ENCODE data around the gene SLCO4A1.
A peak's percentile ranks its signal among the peaks of the same experiment; 100 is the strongest.

Gene SLCO4A1

GRCh38 chr20:62653373-62653772, 11.1 kb downstream of the SLCO4A1 start:
- H3K27me3 ChIP-seq (replicated peaks; ENCODE audit: control insufficient read depth, insufficient read depth, low read length, poor library complexity, severe bottlenecking), result no peaks in the 10 kb centered on the region
- no peak overlapping the region for H3K4me3 ChIP-seq (ENCODE audit: insufficient read depth, low read depth, low read length, poor library complexity, severe bottlenecking)
- H3K4me1 ChIP-seq (ENCODE audit: control insufficient read depth, insufficient read depth, low read length, poor library complexity, severe bottlenecking), result peaks cover 23% of the 10 kb centered on the region
- H3K36me3 ChIP-seq (ENCODE audit: control insufficient read depth, insufficient read depth, low read length), result no peaks in the 10 kb centered on the region
- H3K9me3 ChIP-seq (ENCODE audit: control insufficient read depth, low read length), result no peaks in the 10 kb centered on the region
- peak overlapping the region; percentile 88 for H3K27ac ChIP-seq (ENCODE audit: insufficient read depth, low read length, poor library complexity, severe bottlenecking)
- DNase-seq, result no peak

GRCh38 chr20:62653951-62654685, 11.8 kb downstream of the SLCO4A1 start:
- H3K27ac ChIP-seq (ENCODE audit: insufficient read depth, low read length, poor library complexity, severe bottlenecking), result no peak overlapping the region
- no peaks in the 10 kb centered on the region for H3K9me3 ChIP-seq (ENCODE audit: control insufficient read depth, low read length)
- H3K4me3 ChIP-seq (ENCODE audit: insufficient read depth, low read depth, low read length, poor library complexity, severe bottlenecking), result no peak overlapping the region
- no peak for DNase-seq
- H3K4me1 ChIP-seq (ENCODE audit: control insufficient read depth, insufficient read depth, low read length, poor library complexity, severe bottlenecking), result peaks cover 23% of the 10 kb centered on the region
- H3K36me3 ChIP-seq (ENCODE audit: control insufficient read depth, insufficient read depth, low read length), result no peaks in the 10 kb centered on the region
- no peaks in the 10 kb centered on the region for H3K27me3 ChIP-seq (replicated peaks; ENCODE audit: control insufficient read depth, insufficient read depth, low read length, poor library complexity, severe bottlenecking)

DNA sequence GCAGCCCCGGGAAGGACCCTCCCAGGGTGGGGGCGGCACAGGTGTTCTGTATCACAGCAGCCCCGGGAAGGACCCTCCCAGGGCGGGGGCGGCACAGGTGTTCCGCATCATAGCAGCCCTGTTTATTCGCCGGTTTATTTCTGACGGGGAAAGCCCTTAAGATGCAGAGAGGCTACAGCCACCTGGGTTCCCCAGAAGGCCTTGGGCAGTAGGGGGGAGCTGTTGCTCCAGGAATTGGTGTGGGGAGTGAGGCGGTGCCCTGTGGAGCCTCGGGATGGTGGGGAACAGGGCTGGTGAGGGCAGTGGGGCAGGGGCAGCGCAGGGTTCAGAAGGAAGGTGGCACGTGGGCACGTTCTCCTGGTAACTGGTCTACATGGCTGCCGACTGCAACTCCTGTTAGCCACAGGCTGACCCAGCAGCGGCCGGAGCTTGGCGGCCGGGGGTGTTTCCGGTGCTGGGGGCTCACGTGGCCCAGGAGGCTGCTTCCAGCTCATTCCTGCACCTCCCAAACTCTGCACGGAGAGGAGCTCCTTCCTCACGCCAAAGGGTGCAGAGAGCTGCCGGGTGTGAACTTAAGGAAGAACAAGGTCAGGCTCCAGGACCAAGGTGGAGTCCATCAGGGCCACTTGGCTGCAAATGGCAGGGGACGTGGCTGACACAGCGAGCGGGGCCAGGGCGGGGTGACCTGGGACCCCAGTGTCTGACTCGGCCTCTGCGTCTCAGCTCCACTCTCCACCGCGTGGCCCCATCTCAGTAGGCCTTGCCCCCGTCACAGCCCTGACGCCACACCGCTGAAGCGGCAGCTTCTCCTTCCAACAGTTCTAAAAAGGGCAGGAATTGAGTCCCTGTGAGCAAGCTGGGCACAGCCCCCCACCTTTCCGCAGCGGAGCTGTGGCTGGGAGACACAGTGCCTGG, 13.2 kb downstream of the SLCO4A1 start:
- Histone ChIP-seq H3K27me3 (replicated peaks; ENCODE audit: control insufficient read depth, insufficient read depth, low read length, poor library complexity, severe bottlenecking) (no peaks in the 10 kb centered on the region), H3K27ac (ENCODE audit: insufficient read depth, low read length, poor library complexity, severe bottlenecking) (no peak overlapping the region), H3K4me1 (ENCODE audit: control insufficient read depth, insufficient read depth, low read length, poor library complexity, severe bottlenecking) (peaks cover 23% of the 10 kb centered on the region), H3K9me3 (ENCODE audit: control insufficient read depth, low read length) (no peaks in the 10 kb centered on the region), H3K4me3 (ENCODE audit: insufficient read depth, low read depth, low read length, poor library complexity, severe bottlenecking) (no peak overlapping the region), H3K36me3 (ENCODE audit: control insufficient read depth, insufficient read depth, low read length) (no peaks in the 10 kb centered on the region)
- no peak for DNase-seq

DNA sequence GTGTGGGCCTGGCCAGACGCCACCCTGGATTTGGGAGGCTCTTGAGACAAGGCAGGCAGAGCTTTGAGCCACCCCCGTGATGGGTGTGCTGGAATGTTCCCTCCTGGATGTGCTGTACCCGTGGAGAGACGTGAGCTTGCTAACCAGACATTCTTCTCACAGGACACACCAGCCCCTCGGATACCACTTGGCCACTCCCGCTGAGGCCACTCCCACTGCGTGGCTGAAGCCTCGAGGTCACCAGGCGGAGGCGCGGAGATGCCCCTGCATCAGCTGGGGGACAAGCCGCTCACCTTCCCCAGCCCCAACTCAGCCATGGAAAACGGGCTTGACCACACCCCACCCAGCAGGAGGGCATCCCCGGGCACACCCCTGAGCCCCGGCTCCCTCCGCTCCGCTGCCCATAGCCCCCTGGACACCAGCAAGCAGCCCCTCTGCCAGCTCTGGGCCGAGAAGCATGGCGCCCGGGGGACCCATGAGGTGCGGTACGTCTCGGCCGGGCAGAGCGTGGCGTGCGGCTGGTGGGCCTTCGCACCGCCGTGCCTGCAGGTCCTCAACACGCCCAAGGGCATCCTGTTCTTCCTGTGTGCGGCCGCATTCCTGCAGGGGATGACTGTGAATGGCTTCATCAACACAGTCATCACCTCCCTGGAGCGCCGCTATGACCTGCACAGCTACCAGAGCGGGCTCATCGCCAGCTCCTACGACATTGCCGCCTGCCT, 14.1 kb downstream of the SLCO4A1 start:
- Histone ChIP-seq H3K27ac (ENCODE audit: insufficient read depth, low read length, poor library complexity, severe bottlenecking) (no peak overlapping the region), H3K9me3 (ENCODE audit: control insufficient read depth, low read length) (no peaks in the 10 kb centered on the region), H3K4me3 (ENCODE audit: insufficient read depth, low read depth, low read length, poor library complexity, severe bottlenecking) (no peak overlapping the region), H3K4me1 (ENCODE audit: control insufficient read depth, insufficient read depth, low read length, poor library complexity, severe bottlenecking) (peaks cover 16% of the 10 kb centered on the region), H3K27me3 (replicated peaks; ENCODE audit: control insufficient read depth, insufficient read depth, low read length, poor library complexity, severe bottlenecking) (no peaks in the 10 kb centered on the region), H3K36me3 (ENCODE audit: control insufficient read depth, insufficient read depth, low read length) (no peaks in the 10 kb centered on the region)
- DNase-seq, result no peak

DNA sequence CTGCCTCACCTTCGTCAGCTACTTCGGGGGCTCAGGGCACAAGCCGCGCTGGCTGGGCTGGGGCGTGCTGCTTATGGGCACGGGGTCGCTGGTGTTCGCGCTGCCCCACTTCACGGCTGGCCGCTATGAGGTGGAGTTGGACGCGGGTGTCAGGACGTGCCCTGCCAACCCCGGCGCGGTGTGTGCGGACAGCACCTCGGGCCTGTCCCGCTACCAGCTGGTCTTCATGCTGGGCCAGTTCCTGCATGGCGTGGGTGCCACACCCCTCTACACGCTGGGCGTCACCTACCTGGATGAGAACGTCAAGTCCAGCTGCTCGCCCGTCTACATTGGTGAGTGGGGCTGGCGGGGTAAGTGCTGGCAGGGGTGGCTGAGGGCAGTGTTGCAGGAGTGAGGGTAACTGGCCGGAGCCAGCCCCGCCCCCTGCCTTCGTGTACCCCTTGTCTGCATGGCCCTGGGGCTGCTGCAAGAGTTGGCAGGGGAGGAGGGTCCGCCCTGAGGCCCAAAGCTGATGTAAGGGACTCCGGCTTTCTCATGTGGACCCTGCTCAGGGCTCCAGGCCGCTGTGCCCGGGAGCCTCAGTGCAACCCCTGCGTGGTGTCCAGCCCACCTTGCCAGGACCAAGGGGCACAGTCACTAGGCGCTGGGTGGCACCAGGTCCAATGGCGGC, 14.8 kb downstream of the SLCO4A1 start:
- no peak for DNase-seq
- Histone ChIP-seq H3K27ac (ENCODE audit: insufficient read depth, low read length, poor library complexity, severe bottlenecking) (no peak overlapping the region), H3K4me1 (ENCODE audit: control insufficient read depth, insufficient read depth, low read length, poor library complexity, severe bottlenecking) (peaks cover 11% of the 10 kb centered on the region), H3K9me3 (ENCODE audit: control insufficient read depth, low read length) (no peaks in the 10 kb centered on the region), H3K27me3 (replicated peaks; ENCODE audit: control insufficient read depth, insufficient read depth, low read length, poor library complexity, severe bottlenecking) (no peaks in the 10 kb centered on the region), H3K36me3 (ENCODE audit: control insufficient read depth, insufficient read depth, low read length) (no peaks in the 10 kb centered on the region), H3K4me3 (ENCODE audit: insufficient read depth, low read depth, low read length, poor library complexity, severe bottlenecking) (no peak overlapping the region)

GRCh38 chr20:62657589-62657942, 15.3 kb downstream of the SLCO4A1 start:
- DNase-seq, result no peak
- Histone ChIP-seq H3K4me3 (ENCODE audit: insufficient read depth, low read depth, low read length, poor library complexity, severe bottlenecking) (no peak overlapping the region), H3K36me3 (ENCODE audit: control insufficient read depth, insufficient read depth, low read length) (no peaks in the 10 kb centered on the region), H3K9me3 (ENCODE audit: control insufficient read depth, low read length) (no peaks in the 10 kb centered on the region), H3K27me3 (replicated peaks; ENCODE audit: control insufficient read depth, insufficient read depth, low read length, poor library complexity, severe bottlenecking) (no peaks in the 10 kb centered on the region), H3K27ac (ENCODE audit: insufficient read depth, low read length, poor library complexity, severe bottlenecking) (no peak overlapping the region), H3K4me1 (ENCODE audit: control insufficient read depth, insufficient read depth, low read length, poor library complexity, severe bottlenecking) (peaks cover 6% of the 10 kb centered on the region)

DNA sequence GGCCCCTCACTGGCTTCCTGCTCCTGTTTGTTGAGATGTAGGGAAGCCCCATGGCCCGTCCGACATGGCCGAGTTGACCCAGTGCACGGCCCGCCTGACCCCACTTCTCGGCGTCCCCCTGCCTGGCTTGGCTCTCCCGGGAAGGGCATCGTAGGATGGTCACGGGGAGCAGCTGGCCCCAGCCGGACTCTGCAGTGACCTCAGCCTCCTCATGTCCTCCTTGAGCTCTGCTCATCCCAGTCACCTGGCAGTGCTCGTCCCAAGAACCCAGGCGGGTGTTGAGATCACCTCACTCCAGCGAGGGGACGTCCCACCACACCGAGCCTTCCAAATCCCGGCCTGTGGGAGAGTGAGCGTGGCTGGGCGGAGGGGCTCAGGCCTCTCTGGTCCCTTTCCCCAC, 15.7 kb downstream of the SLCO4A1 start:
- Histone ChIP-seq H3K4me3 (ENCODE audit: insufficient read depth, low read depth, low read length, poor library complexity, severe bottlenecking) (no peak overlapping the region), H3K4me1 (ENCODE audit: control insufficient read depth, insufficient read depth, low read length, poor library complexity, severe bottlenecking) (peaks cover 2% of the 10 kb centered on the region), H3K27me3 (replicated peaks; ENCODE audit: control insufficient read depth, insufficient read depth, low read length, poor library complexity, severe bottlenecking) (no peaks in the 10 kb centered on the region), H3K36me3 (ENCODE audit: control insufficient read depth, insufficient read depth, low read length) (no peaks in the 10 kb centered on the region), H3K27ac (ENCODE audit: insufficient read depth, low read length, poor library complexity, severe bottlenecking) (no peak overlapping the region), H3K9me3 (ENCODE audit: control insufficient read depth, low read length) (no peaks in the 10 kb centered on the region)
- DNase-seq, result no peak

DNA sequence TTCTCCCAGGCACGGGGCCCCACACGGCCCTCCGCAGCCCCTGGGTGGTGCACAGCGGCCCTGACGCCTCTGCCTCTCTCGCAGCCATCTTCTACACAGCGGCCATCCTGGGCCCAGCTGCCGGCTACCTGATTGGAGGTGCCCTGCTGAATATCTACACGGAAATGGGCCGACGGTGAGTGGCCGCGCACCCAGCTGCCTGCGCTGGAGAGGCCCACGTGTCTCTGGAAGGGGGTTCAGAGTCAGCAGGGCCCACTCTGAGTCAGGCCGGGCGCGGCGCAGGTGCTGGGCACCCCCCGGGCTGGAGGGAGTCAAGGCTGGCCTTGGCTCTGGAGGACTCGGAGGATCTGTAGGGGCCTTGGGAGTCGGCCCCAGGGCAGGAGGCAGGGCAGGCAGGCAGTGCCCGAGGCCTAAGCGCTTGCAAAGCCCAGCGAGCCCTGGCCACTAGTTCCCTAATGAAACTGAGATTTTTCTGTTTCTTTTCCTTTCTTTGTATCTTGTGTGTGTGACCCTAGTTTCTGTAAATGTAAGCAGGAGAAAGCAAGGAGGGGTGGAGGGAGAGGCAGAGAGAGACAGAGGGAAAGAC, 16.4 kb downstream of the SLCO4A1 start:
- Histone ChIP-seq H3K4me3 (ENCODE audit: insufficient read depth, low read depth, low read length, poor library complexity, severe bottlenecking) (no peak overlapping the region), H3K4me1 (ENCODE audit: control insufficient read depth, insufficient read depth, low read length, poor library complexity, severe bottlenecking) (no peaks in the 10 kb centered on the region), H3K9me3 (ENCODE audit: control insufficient read depth, low read length) (no peaks in the 10 kb centered on the region), H3K27me3 (replicated peaks; ENCODE audit: control insufficient read depth, insufficient read depth, low read length, poor library complexity, severe bottlenecking) (no peaks in the 10 kb centered on the region), H3K36me3 (ENCODE audit: control insufficient read depth, insufficient read depth, low read length) (no peaks in the 10 kb centered on the region), H3K27ac (ENCODE audit: insufficient read depth, low read length, poor library complexity, severe bottlenecking) (no peak overlapping the region)
- no peak for DNase-seq

DNA sequence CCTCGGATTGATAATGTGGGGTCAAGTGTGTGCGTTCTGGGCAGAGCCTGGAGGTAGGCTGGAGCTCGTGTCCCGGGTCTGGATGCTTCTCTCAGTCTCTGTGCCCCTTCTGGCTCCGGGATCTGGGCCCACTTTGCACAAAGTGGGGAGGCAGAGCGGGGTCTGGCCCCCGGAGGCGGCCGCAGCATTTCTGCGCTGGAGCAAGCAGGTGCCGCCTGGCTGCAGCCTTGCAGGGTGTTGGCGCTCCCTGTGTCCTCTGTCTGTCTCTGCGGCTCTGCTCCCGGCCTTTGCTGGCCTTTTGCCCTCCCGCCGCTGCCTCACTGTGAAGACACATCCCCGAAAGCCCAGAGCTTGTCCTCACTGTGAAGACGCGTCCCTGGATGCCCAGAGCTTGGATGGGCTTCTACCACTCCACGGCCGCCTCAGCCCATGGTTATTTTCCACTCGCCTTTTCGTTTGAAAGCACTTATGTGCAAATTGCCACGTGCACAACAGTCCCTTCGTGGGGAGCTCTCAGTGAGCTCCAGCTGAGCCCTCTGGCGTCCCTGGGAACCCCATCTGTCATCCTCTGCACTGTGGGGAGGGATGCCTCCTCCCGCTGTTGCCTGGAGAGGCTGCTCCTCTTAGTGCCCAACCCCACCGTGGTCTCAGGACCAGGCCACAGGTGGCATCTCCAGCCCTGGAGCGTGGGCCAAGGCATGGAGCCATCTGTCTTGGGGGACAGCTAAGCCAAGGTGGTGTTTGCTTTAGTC, 17.4 kb downstream of the SLCO4A1 start:
- H3K27ac ChIP-seq (ENCODE audit: insufficient read depth, low read length, poor library complexity, severe bottlenecking), result no peak overlapping the region
- H3K36me3 ChIP-seq (ENCODE audit: control insufficient read depth, insufficient read depth, low read length), result no peaks in the 10 kb centered on the region
- no peak for DNase-seq
- H3K4me3 ChIP-seq (ENCODE audit: insufficient read depth, low read depth, low read length, poor library complexity, severe bottlenecking), result no peak overlapping the region
- no peaks in the 10 kb centered on the region for H3K27me3 ChIP-seq (replicated peaks; ENCODE audit: control insufficient read depth, insufficient read depth, low read length, poor library complexity, severe bottlenecking)
- H3K9me3 ChIP-seq (ENCODE audit: control insufficient read depth, low read length), result no peaks in the 10 kb centered on the region
- H3K4me1 ChIP-seq (ENCODE audit: control insufficient read depth, insufficient read depth, low read length, poor library complexity, severe bottlenecking), result no peaks in the 10 kb centered on the region

Measured in effector memory CD4-positive, alpha-beta T cell (primary cell).